HCT116 (cell line): ENCODE measurements around the gene FREM1. TPM values are rescaled to one million over a fixed set of nuclear protein-coding genes. Genes with fewer than 3 reads are reported as not detected.

Experiments
- ATAC-seq: fragments of 200-7000 bp; cut with Tn5 transposase; 2 replicates; pipeline ENCODE4 v1.9.1; 2020; ENCODE audit warnings: mild to moderate bottlenecking, moderate library complexity
- BruUV-seq: library from RNA; stranded (reverse); fragments of 400-500 nt; replicated peaks from 2 replicates; lab custom pipeline; 2021; lab: Mats Ljungman, UMichigan
- CTCF ChIA-PET: fragments of 300-600 bp; sonication (Branson Sonifier 250); formaldehyde crosslinking; loops from one replicate; lab custom pipeline; 2021; ENCODE audit warnings: antibody characterized with exemption; lab: Charles Lee
- POLR2A ChIA-PET: fragments of 300-600, 350-600 bp; sonication (Branson Sonifier 250); formaldehyde crosslinking; loops from one replicate; lab custom pipeline; 2021; ENCODE audit warnings: antibody characterized with exemption; lab: Charles Lee
- RAD21 ChIA-PET, 2 experiments: fragments of 300-600 bp; sonication (Branson Sonifier 250); formaldehyde crosslinking; loops; one replicate each; lab custom pipeline; 2023; ENCODE audit warnings: low total read pairs in 2 of 2; ENCODE audit not compliant: uncharacterized antibody in 2 of 2, unreplicated experiment in 2 of 2, low non-redundant PET in 1 of 2; lab: Charles Lee
- DNase-seq: peaks from one replicate; pipeline ENCODE4 v3.0.0-alpha.2; 2010; ENCODE audit warnings: low read depth, low spot score
- H2AFZ ChIP-seq: fragments of 200-600 bp; shearing (Covaris generic), sonication (generic); 2 replicates; pipeline ENCODE4 v1.6.1; 2017; ENCODE audit warnings: low read depth, mixed run types, mixed read lengths, antibody characterized with exemption, low read length; ENCODE audit not compliant: poor library complexity, severe bottlenecking
- H3K27ac ChIP-seq: 2 replicates; pipeline ENCODE4 v1.5.1; 2012; ENCODE audit warnings: low read depth, low read length
- H3K27me3 ChIP-seq: fragments of 200-600 bp; sonication (generic); 2 replicates; pipeline ENCODE4 v1.6.1; 2016; ENCODE audit warnings: mixed run types, low read length, mixed read lengths; ENCODE audit not compliant: insufficient read depth
- H3K36me3 ChIP-seq, 2 experiments: fragments of 200-500 bp in 1 of 2; fragments of 200-600 bp in 1 of 2; sonication (Bioruptor generic) in 1 of 2; sonication (generic) in 1 of 2; 2 replicates each; pipeline versions ENCODE4 v1.5.1 to v1.6.1; 2014 to 2016; ENCODE audit warnings: low read length in 2 of 2, inconsistent platforms in 1 of 2, mixed read lengths in 1 of 2, mixed run types in 1 of 2; ENCODE audit not compliant: insufficient read depth in 2 of 2, control insufficient read depth in 1 of 2
- H3K4me1 ChIP-seq, 2 experiments: fragments of 200-600 bp in 1 of 2; sonication (generic) in 1 of 2; 2 replicates each; pipeline versions ENCODE4 v1.5.1 to v1.6.1; 2012 to 2017; ENCODE audit warnings: low read length in 2 of 2, inconsistent platforms in 1 of 2, mild to moderate bottlenecking in 1 of 2, mixed read lengths in 1 of 2, mixed run types in 1 of 2, moderate library complexity in 1 of 2; ENCODE audit not compliant: insufficient read depth in 2 of 2, control insufficient read depth in 1 of 2
- H3K4me2 ChIP-seq: fragments of 200-600 bp; sonication (generic); 2 replicates; pipeline ENCODE4 v1.6.1; 2017; ENCODE audit warnings: mixed run types, low read length, mixed read lengths
- H3K4me3 ChIP-seq, 2 experiments: fragments of 200-600 bp in 1 of 2; sonication (generic) in 1 of 2; replicated peaks in 1 of 2; 2 replicates each; pipeline ENCODE4 v1.5.1; 2011 to 2016; ENCODE audit warnings: low read length in 2 of 2, control low read depth in 1 of 2, low read depth in 1 of 2, mild to moderate bottlenecking in 1 of 2, mixed read lengths in 1 of 2, mixed run types in 1 of 2
- H3K79me2 ChIP-seq: fragments of 200-600 bp; sonication (generic); 2 replicates; pipeline ENCODE4 v1.6.1; 2017; ENCODE audit warnings: mild to moderate bottlenecking, mixed run types, low read length, moderate library complexity, mixed read lengths; ENCODE audit not compliant: insufficient read depth
- H3K9ac ChIP-seq: fragments of 200-600 bp; sonication (generic); 2 replicates; pipeline ENCODE4 v1.6.1; 2016; ENCODE audit warnings: low read length, mixed read lengths
- H3K9me2 ChIP-seq: fragments of 200-600 bp; sonication (generic), shearing (Covaris generic); 2 replicates; pipeline ENCODE4 v1.6.1; 2017; ENCODE audit warnings: mixed run types, mild to moderate bottlenecking, moderate library complexity; ENCODE audit not compliant: insufficient read depth
- H3K9me3 ChIP-seq, 2 experiments: fragments of 200-500 bp in 1 of 2; fragments of 200-600 bp in 1 of 2; sonication (Bioruptor generic) in 1 of 2; sonication (generic) in 1 of 2; 2 replicates each; pipeline ENCODE4 v1.6.1; 2014 to 2017; ENCODE audit warnings: low read length in 2 of 2, mixed read lengths in 2 of 2, inconsistent platforms in 1 of 2, low read depth in 1 of 2, mild to moderate bottlenecking in 1 of 2, mixed run types in 1 of 2, moderate library complexity in 1 of 2; ENCODE audit not compliant: control insufficient read depth in 1 of 2, insufficient read depth in 1 of 2
- H4K20me1 ChIP-seq: fragments of 200-600 bp; sonication (generic), shearing (Covaris generic); 2 replicates; pipeline ENCODE4 v1.6.1; 2017; ENCODE audit warnings: mixed run types, mild to moderate bottlenecking, moderate library complexity; ENCODE audit not compliant: insufficient read depth
- CBX3 ChIP-seq: IDR thresholded peaks from 2 replicates; pipeline ENCODE4 v1.6.1; 2012; ENCODE audit warnings: low read depth
- EZH2phosphoT487 ChIP-seq: fragments of 200-600 bp; IDR thresholded peaks from 2 replicates; pipeline ENCODE4 v1.6.1; 2018; ENCODE audit warnings: antibody characterized with exemption, borderline replicate concordance
- POLR2AphosphoS5 ChIP-seq: IDR thresholded peaks from 2 replicates; pipeline ENCODE4 v1.6.1; 2011; ENCODE audit warnings: mild to moderate bottlenecking, low read depth, low read length, moderate library complexity
- REST ChIP-seq: IDR thresholded peaks from 2 replicates; pipeline ENCODE4 v1.6.1; 2012; ENCODE audit warnings: low read depth
- SRF ChIP-seq: IDR thresholded peaks from 2 replicates; pipeline ENCODE4 v1.6.1; 2012; ENCODE audit warnings: low read depth
- ZNF274 ChIP-seq: fragments of 200-500 bp; sonication (Bioruptor generic); IDR thresholded peaks from 2 replicates; pipeline ENCODE4 v1.6.1; 2014; ENCODE audit warnings: mild to moderate bottlenecking, low read depth, low read length, inconsistent platforms
- intact Hi-C: fragments of 100-400 bp; cut with micrococcal nuclease; formaldehyde crosslinking; loops from 2 replicates; pipeline ENCODE4 v1.10.0; 2022
- total RNA-seq: library from RNA; stranded (reverse); gene quantifications from one replicate; pipeline ENCODE4 v1.2.1, GENCODE V29; 2021; ENCODE audit not compliant: unreplicated experiment

The FREM1 gene
- total RNA-seq, 1 experiment from 2014 or later: 0.12 TPM

- BruUV-seq: no TSS peak
- Histone ChIP-seq H3K9me3 (no peaks in the 10 kb centered on the region), H3K79me2 (no peaks in the 10 kb centered on the region), H4K20me1 (no peaks in the 10 kb centered on the region), H3K27me3 (peaks cover 24% of the 10 kb centered on the region), H2AFZ (no peak overlapping the region), H3K4me2 (no peak overlapping the region), H3K4me3 (no peak overlapping the region), H3K9me2 (no peaks in the 10 kb centered on the region), H3K36me3 (no peaks in the 10 kb centered on the region), H3K4me1 (no peaks in the 10 kb centered on the region), H3K9ac (no peak overlapping the region), H3K27ac (no peak overlapping the region)
- RAD21 ChIA-PET: no interaction called here
- CTCF ChIA-PET: no interaction called here
- no peak for TF ChIP-seq CBX3
- TF ChIP-seq SRF: no peak
- TF ChIP-seq REST: no peak
- TF ChIP-seq EZH2phosphoT487: no peak
- POLR2A ChIA-PET: no interaction called here
- DNase-seq: no peak
- ATAC-seq: no peak
- intact Hi-C loops: loop anchor here (5.0 kb wide), 1 partner anchor 370 kb away; no protein-coding TSS in a partner anchor
Measured at GRCh38 chr9:14836885-14837284, 73.3 kb downstream of the FREM1 start.

GRCh38 chr9:14831661-14832060 lies 78.6 kb downstream of the FREM1 start:
- BruUV-seq: no TSS peak
- RAD21 ChIA-PET: no interaction called here
- H3K9ac ChIP-seq: no peak overlapping the region

More at GRCh38 chr9:14831661-14832060, 78.6 kb downstream of the FREM1 start:
- H3K4me1 ChIP-seq: no peaks in the 10 kb centered on the region
- intact Hi-C loops: no loop called here
- ChIA-PET POLR2A (no interaction called here), CTCF (no interaction called here)
- H2AFZ ChIP-seq: no peak overlapping the region
- ATAC-seq (no peak), DNase-seq (no peak)
- H3K4me3 ChIP-seq: no peak overlapping the region
- no peaks in the 10 kb centered on the region for H4K20me1 ChIP-seq
- H3K27me3 ChIP-seq: peaks cover 14% of the 10 kb centered on the region; the same call in 1 of the 2 replicates
- no peaks in the 10 kb centered on the region for H3K9me3 ChIP-seq
- no peak for TF ChIP-seq POLR2AphosphoS5
- no peak for TF ChIP-seq ZNF274
- no peaks in the 10 kb centered on the region for H3K36me3 ChIP-seq
- no peaks in the 10 kb centered on the region for H3K79me2 ChIP-seq
- H3K4me2 ChIP-seq: no peak overlapping the region
- H3K9me2 ChIP-seq: no peaks in the 10 kb centered on the region
- H3K27ac ChIP-seq: no peak overlapping the region
